Measurements from ENCODE around the gene NOS1. TPM values are rescaled to one million over a fixed set of nuclear protein-coding genes. Genes with fewer than 3 reads are reported as not detected.

NOS1 gene
- total RNA-seq, 2 experiments from 2014 or later = not detected

DNA sequence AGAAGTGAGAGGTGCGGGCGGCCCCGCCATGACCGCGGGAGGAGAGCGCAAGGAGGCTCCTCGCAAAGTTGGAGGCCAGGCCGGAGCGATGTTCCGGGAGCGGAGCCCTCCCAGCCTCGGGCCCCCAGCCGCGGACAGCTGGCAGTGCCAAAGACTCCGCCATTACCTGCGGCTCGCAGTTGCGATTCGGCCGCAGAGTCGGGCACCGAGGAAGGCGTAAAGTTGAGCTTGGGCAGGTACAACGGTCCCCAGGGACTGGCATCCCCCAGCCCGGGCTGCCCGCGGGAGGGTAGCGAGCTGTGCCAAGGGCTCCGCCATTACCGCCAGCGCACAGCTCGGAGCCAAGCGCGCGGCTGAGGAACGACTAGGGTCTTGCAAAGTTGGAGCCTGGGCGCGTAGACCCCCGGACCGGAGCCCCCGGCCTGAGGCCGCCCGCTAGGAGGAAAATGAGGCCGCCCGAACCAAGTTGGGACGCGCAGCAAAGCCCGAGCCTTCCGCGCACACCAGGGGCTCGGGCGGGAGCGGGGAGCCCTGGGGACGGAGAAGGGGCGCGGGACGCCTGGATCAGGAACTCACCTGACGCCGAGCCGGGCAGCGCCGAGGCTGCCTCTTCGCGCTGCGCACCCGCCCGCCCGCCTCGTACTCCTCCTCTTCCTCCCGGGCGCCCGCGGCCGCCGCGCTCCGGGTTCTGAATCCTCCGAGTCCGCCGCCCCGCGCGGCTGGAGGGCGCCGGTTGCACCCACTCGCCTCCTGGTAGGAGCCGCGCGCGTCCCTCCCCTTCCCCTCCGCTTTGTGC, 677 bp downstream of the NOS1 start:
- intact Hi-C loops (cut with micrococcal nuclease; ENCODE audit: unreplicated experiment) = no loop called here
- Histone ChIP-seq H3K79me2 (ENCODE audit: insufficient read depth, low read depth, low read length) (no peaks in the 10 kb centered on the region), H3K4me3 (ENCODE audit: low read depth, low read length, poor library complexity, severe bottlenecking) (no peak overlapping the region), H3K4me1 (ENCODE audit: insufficient read depth, low read length, poor library complexity, severe bottlenecking) (no peaks in the 10 kb centered on the region), H3K36me3 (ENCODE audit: insufficient read depth, low read length) (no peaks in the 10 kb centered on the region), H4K20me1 (ENCODE audit: insufficient read depth, low read length) (no peaks in the 10 kb centered on the region), H3K4me2 (ENCODE audit: low read length) (no peak overlapping the region), H3K9me2 (ENCODE audit: insufficient read depth, low read length) (no peaks in the 10 kb centered on the region), H2AFZ (ENCODE audit: low read length) (no peak overlapping the region), H3K9me3 (ENCODE audit: low read length) (no peaks in the 10 kb centered on the region), H3K27ac (ENCODE audit: low read depth, low read length, poor library complexity, severe bottlenecking) (no peak overlapping the region)
- TF ChIP-seq, protein P1, sequence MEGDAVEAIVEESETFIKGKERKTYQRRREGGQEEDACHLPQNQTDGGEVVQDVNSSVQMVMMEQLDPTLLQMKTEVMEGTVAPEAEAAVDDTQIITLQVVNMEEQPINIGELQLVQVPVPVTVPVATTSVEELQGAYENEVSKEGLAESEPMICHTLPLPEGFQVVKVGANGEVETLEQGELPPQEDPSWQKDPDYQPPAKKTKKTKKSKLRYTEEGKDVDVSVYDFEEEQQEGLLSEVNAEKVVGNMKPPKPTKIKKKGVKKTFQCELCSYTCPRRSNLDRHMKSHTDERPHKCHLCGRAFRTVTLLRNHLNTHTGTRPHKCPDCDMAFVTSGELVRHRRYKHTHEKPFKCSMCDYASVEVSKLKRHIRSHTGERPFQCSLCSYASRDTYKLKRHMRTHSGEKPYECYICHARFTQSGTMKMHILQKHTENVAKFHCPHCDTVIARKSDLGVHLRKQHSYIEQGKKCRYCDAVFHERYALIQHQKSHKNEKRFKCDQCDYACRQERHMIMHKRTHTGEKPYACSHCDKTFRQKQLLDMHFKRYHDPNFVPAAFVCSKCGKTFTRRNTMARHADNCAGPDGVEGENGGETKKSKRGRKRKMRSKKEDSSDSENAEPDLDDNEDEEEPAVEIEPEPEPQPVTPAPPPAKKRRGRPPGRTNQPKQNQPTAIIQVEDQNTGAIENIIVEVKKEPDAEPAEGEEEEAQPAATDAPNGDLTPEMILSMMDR (conservative IDR thresholded peaks at IDR 0.05; ENCODE audit: low read length) = no peak
- no peak for TF ChIP-seq EZH2phosphoT487 (IDR thresholded peaks at IDR 0.05; ENCODE audit: borderline replicate concordance, low read depth, low read length)
- DNase-seq (ENCODE audit: low spot score) = no peak
- CTCF ChIA-PET (ENCODE audit: unreplicated experiment) = no interaction called here
- POLR2A ChIA-PET = no interaction called here
- BruUV-seq (replicated peaks) = no TSS peak

DNA sequence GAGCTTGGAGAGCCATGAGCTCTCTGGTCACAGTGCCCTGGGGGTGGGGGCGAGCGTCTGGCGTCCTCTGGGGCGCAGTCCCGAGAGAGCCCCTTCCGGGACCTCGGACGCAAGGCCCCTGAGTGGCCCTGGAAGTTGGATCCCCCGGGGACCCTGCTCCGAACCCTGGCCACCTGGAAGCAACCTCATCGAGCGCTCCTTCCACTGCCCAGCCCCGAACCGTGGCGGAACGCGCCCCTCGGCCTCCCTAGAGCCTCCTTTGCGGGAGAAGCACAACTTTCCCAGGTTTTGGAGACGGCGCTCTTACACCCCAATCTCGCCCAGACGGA, 1.2 kb downstream of the NOS1 start:
- ChIA-PET CTCF (ENCODE audit: unreplicated experiment) (no interaction called here), POLR2A (no interaction called here)
- TF ChIP-seq, protein P1 (conservative IDR thresholded peaks at IDR 0.05; ENCODE audit: low read length) = no peak
- no peak for TF ChIP-seq EZH2phosphoT487 (IDR thresholded peaks at IDR 0.05; ENCODE audit: borderline replicate concordance, low read depth, low read length)
- Histone ChIP-seq H3K4me3 (ENCODE audit: low read depth, low read length, poor library complexity, severe bottlenecking) (no peak overlapping the region), H3K27ac (ENCODE audit: low read depth, low read length, poor library complexity, severe bottlenecking) (no peak overlapping the region), H3K36me3 (ENCODE audit: insufficient read depth, low read length) (no peaks in the 10 kb centered on the region), H3K9me2 (ENCODE audit: insufficient read depth, low read length) (no peaks in the 10 kb centered on the region), H3K4me2 (ENCODE audit: low read length) (no peak overlapping the region), H3K79me2 (ENCODE audit: insufficient read depth, low read depth, low read length) (no peaks in the 10 kb centered on the region), H3K9me3 (ENCODE audit: low read length) (no peaks in the 10 kb centered on the region), H4K20me1 (ENCODE audit: insufficient read depth, low read length) (no peaks in the 10 kb centered on the region), H3K4me1 (ENCODE audit: insufficient read depth, low read length, poor library complexity, severe bottlenecking) (no peaks in the 10 kb centered on the region), H2AFZ (ENCODE audit: low read length) (no peak overlapping the region)
- intact Hi-C loops (cut with micrococcal nuclease; ENCODE audit: unreplicated experiment) = no loop called here
- no peak for DNase-seq (ENCODE audit: low spot score)
- BruUV-seq (replicated peaks) = no TSS peak

DNA sequence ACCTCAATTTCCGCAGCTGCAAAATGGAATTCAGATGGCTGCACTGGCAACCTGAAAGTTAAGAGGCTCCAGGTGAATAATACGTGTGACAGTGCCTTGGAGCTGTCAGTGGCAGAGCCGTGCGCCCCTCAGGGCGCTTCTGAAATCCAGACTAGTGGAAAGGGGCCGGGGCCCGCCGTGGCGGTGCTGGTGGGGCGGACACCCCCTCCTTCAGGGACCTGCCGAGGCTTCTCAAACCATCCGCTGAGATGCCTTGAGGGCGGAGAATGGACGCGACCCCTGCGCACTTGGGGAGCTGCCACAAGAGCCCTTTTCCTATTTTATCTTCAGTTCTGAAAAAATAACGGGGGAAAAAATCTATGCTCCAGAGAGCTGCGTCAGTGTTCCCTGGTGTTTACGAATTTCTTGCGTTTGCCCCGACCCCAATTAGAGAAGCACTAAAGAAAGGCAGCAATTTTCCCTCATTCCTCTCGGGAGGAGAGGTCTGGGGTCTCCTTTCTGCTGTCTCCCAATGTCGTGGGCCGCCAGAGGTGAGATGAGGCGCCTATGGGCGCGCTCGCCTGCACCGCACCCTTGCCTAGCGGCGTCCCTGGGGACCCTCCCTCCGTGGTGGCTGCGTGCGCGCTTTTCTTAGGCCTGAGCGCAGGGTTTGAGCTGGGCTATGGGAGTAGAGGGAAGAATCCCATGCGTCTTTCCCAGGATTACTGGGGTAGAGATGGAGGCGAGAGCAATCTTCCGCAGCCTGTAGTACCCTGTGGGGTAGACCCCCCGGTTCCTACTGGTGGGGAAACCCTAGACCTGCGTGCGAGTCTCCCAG, 2.2 kb downstream of the NOS1 start:
- Histone ChIP-seq H3K36me3 (ENCODE audit: insufficient read depth, low read length) (no peaks in the 10 kb centered on the region), H3K27ac (ENCODE audit: low read depth, low read length, poor library complexity, severe bottlenecking) (no peak overlapping the region), H3K79me2 (ENCODE audit: insufficient read depth, low read depth, low read length) (no peaks in the 10 kb centered on the region), H3K4me1 (ENCODE audit: insufficient read depth, low read length, poor library complexity, severe bottlenecking) (no peaks in the 10 kb centered on the region), H3K4me2 (ENCODE audit: low read length) (no peak overlapping the region), H3K9me3 (ENCODE audit: low read length) (no peaks in the 10 kb centered on the region), H3K9me2 (ENCODE audit: insufficient read depth, low read length) (no peaks in the 10 kb centered on the region), H3K4me3 (ENCODE audit: low read depth, low read length, poor library complexity, severe bottlenecking) (no peak overlapping the region), H4K20me1 (ENCODE audit: insufficient read depth, low read length) (no peaks in the 10 kb centered on the region), H2AFZ (ENCODE audit: low read length) (no peak overlapping the region)
- intact Hi-C loops (cut with micrococcal nuclease; ENCODE audit: unreplicated experiment) = no loop called here
- POLR2A ChIA-PET = interaction anchor here (0.6 kb wide), 1 partner anchor 41 kb away, joined by 4 read pairs; no protein-coding TSS in a partner anchor
- no TSS peak for BruUV-seq (replicated peaks)
- DNase-seq (ENCODE audit: low spot score) = no peak
- CTCF ChIA-PET (ENCODE audit: unreplicated experiment) = no interaction called here
- TF ChIP-seq EZH2phosphoT487 (IDR thresholded peaks at IDR 0.05; ENCODE audit: borderline replicate concordance, low read depth, low read length) = no peak
- TF ChIP-seq, protein P1 (conservative IDR thresholded peaks at IDR 0.05; ENCODE audit: low read length) = no peak
